AG08396 (cell line): ENCODE measurements around the gene VN1R4.
"Not testable (repeated sequence)": the region's sequence is repeated elsewhere in the genome, so short reads cannot be mapped to it uniquely, and the experiment has no call there.

ENCODE experiments used
- DNase-seq: peaks from one replicate; pipeline ENCODE4 v3.0.0; 2012; ENCODE audit warnings: low spot score, mixed read lengths

The VN1R4 gene, protein sequence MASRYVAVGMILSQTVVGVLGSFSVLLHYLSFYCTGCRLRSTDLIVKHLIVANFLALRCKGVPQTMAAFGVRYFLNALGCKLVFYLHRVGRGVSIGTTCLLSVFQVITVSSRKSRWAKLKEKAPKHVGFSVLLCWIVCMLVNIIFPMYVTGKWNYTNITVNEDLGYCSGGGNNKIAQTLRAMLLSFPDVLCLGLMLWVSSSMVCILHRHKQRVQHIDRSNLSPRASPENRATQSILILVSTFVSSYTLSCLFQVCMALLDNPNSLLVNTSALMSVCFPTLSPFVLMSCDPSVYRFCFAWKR

DNA sequence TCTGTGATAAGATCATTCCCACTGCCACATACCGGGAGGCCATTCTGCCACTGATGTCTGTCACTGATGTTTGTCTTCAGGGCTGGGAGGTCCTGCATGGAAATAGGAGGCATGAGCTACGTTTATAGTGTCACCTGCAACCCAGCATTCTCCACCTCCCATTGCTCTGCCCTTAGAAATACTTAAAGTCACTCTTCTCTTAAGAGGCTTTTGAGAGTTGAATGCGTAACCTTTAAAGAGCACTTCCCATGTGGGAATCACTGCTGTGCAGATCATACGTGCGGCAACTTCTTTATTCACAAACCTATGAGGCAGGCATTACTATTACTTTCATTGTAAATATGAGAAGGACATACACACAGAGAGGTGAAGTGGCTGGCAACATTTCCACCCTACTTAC is at the start of gene VN1R4:
Gene VN1R4, minus strand, starts transcription at position 101 of the 400 bp plus-strand sequence. Its CDS starts 58 bp downstream, at position 43.
- not testable (repeated sequence) for DNase-seq

DNA sequence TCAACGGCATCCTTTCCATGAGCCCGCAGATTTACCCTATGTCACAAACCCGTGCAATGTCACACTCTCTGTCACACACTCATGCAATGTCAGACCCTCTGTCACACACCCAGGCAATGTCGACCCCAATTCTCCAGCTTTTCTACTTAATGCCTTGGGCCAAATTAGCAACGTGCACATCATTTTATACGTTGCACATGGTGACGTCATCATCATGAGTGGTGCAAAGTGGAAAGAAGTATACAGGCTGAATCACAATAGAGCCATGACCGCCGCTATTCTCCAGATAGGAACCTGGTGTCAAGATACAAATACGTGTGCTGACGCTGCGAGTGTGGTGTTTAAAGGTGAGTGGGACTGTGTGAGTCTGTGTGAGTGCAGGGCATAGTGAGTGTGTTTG is 44.4 kb upstream of the VN1R4 start:
- DNase-seq: no peak

DNA sequence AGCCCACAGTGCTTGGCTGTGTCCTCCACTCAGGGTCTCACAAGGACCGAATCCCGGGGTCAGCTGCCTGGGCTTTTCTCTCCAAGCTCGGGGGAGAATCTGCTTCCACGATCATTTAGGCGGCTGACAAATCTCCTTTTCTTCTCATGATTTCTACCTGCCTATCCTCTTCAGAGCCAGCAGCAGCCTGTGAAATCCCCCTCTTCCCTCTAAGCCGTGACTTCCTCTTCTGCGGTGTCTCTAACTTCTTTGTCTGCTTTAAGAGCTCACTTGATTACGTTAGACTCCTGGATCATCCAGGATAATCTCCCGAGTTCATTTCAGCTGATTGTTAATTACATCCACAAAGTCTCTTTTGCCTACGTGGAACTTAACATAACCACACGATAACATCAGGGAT is 43.5 kb upstream of the VN1R4 start:
- no peak for DNase-seq

DNA sequence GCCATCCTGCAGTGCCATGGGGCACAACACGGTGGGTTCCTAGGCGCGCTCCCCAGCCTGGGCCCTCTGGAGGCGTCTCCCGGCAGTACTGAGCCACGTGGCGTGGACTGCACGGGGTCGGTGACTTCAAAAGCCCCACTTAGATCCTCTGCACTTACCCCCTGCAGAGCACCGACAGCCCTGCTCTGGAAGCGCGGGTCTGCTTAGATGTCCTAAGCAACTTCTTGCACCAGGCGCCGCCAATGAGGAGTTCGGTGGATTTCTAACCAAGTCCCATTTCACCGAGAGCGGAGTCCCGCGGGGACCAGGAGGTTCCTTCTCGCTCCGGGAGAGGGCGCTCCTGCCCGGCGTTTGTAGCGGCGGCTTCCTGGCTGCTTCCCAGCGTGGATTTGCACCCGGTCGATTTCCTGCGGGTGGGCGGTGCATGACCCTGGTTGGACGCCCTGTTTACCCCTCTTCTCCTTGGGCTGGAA is 40.9 kb upstream of the VN1R4 start:
- DNase-seq: peak; percentile 43

DNA sequence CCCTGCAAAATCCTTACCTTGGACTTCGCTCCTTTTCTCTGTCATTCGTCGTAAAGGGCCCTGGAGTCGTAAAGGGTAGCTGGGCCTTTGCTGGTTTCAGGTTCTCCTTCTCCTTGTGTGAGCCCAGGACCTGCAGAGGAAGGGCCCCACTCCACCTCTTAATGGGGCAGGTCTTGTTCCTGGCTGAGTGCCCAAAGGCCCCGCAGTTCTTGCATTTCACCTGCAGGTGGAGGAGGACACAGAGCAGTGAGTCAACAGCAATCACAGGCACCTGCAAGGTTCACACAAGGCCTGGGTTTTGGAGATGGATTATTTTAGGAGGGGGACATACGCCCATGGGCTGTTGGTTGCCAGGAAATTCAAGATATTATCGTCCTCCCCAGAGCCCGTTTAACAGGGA is 33.8 kb upstream of the VN1R4 start:
- not testable (repeated sequence) for DNase-seq

DNA sequence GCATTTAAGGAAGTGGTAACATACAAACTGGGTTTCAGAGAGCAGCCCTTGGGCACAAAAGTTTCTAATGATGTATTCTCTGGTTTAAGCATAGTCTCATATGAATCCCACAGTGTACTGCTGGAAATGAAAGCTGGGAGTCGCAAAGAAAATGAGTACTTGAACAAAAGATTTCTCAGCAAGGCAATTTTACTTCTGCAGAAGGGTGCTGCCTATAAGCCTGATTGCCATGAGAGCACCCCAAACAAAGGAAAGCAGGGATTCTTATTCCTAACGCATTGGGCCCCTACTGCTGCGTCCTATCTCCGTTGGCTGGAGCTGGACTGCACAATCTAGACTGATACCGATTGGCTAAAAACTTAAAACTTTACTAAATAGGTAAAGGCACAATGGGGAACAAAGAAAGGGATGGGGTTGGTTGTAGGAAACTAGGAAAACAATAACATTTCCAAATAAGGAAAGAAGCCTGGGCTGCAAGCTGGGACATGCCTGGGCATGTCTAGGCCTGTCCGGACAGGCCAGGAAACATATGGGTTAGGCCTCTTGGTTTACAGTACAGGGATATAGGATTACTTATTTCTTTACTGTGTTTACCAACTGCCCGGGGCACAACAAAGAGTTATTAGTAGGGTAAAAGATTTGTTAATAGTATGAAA is 27.4 kb upstream of the VN1R4 start:
- DNase-seq: no peak

DNA sequence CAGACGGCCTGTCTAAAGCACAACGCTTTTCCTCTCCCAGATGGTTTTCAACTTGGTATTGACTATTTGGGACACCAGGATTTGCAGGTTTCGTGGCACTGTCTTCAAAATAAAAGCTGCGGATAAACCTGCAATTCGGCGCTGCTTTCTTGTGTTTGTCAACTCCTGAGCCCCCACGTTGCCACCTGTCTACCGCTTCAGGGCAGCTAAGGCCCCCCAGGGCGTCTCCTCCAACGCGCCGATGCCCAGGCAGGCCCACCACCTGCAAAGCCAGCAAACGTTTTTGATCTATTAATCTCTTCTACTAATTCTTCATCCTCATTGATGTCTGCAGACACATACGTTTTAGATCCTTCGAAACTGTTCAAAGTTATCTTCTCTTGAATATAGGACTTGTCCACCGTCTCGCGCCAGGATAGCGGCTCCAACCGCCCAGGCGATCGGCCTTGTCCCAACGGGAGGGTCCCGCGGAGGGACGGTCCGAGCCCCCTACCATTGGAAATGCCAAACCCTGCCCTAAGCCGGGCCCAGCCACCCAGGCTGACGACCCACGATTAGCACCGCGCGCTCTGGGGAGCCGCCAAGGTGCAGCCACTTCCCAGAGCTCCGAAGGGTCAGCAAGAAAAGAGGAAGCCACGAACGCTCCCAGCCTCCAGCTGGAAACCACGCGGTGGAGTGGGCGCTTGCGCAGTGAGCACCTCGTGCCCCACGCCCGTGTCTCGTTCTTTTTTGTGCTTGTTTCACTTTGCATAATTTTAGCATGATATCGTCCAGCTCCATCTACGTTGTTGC is 23.4 kb upstream of the VN1R4 start:
- no peak for DNase-seq

DNA sequence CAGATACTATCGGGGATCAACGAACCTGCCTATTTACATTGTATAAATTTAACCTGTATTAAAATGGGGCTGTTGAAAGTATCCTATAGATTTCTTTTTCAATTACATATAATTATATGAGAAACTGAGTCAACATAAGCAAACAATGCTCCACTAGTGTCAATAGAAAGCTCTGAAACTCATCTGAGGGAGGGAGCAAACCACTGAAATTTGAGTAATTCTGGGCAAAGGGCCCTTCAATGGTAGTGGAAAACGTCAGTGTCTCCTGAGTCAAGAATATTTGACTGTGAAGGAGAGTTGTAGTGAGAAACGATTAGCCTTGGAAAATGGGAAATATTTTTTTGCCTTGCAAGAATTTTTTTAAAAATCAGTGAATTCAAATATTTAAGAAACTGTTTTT is 17.6 kb upstream of the VN1R4 start:
- no peak for DNase-seq

DNA sequence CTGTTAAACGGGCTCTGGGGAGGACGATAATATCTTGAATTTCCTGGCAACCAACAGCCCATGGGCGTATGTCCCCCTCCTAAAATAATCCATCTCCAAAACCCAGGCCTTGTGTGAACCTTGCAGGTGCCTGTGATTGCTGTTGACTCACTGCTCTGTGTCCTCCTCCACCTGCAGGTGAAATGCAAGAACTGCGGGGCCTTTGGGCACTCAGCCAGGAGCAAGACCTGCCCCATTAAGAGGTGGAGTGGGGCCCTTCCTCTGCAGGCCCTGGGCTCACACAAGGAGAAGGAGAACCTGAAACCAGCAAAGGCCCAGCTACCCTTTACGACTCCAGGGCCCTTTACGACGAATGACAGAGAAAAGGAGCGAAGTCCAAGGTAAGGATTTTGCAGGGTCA is 14.4 kb upstream of the VN1R4 start:
- DNase-seq: not testable (repeated sequence)

DNA sequence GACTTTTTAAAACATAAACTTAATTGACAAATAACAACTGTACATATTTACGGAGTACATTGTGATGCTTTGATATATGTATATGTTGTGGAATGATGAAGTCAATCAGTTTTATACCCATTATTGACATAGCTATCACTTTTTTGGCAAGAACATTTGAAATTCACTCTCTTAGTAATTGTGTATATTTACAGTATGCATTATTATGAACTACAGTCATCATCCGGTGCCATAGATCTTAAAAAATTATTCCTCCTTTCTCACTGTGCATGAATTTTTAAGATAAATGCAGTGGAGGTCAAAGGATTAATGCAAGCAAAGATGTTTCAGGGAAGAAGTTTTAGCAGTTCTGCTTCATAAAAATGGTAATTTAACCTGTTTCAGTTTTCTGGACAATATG is 8.0 kb upstream of the VN1R4 start:
- no peak for DNase-seq

DNA sequence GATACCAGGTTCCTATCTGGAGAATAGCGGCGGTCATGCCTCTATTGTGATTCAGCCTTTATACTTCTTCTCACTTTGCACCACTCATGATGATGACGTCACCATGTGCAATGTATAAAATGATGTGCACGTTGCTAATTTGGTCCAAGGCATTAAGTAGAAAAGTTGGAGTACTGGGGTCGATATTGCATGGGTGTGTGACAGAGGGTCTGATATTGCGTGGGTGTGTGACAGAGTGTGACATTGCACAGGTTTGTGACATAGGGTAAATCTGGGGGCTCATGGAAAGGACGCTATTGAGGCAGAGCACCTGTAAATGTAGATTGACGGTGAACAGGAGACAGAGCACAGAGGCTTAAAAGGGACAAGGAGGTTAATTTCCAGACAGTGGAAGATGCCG is 4.5 kb upstream of the VN1R4 start:
- DNase-seq: no peak

DNA sequence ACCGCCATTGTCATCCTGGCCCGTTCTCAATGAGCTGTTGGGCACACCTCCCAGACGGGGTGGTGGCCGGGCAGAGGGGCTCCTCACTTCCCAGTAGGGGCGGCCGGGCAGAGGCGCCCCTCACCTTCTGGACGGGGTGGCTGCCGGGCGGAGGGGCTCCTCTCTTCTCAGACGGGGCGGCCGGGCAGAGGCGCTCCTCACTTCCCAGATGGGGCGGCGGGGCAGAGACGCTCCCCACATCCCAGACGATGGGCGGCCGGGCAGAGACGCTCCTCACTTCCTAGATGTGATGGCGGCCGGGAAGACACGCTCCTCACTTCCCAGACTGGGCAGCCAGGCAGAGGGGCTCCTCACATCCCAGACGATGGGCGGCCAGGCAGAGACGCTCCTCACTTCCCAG is 2.3 kb upstream of the VN1R4 start:
- not testable (repeated sequence) for DNase-seq

DNA sequence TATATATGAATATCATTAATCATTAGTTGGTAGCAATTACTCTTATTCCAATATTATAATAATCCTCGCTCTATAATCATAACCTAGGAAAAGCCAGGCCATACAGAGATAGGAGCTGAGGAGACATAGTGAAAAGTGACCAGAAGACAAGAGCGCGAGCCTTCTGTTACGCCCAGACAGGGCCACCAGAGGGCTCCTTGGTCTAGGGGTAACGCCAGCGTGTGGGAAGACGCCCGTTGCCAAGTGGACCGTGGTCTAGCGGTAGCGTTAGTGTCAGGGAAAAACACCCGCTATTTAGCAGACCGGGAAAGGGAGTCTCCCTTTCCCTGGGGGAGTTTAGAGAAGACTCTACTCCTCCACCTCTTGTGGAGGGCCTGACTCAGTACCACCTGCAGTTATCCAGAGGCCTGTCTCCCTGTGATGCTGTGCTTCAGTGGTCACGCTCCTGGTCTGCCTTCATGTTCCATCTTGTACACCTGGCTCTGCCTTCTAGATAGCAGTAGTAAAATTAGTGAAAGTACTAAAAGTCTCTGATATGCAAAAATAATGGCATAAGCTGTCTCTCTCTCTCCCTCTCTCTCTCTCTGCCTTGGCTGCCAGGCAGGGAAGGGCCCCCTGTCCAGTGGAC is 9.7 kb downstream of the VN1R4 start, which contains the start of gene VN1R2:
Gene VN1R2, plus strand, starts transcription at position 578 of the 628 bp plus-strand sequence. CDS start 84 bp downstream, outside the sequence.
- not testable (repeated sequence) for DNase-seq

DNA sequence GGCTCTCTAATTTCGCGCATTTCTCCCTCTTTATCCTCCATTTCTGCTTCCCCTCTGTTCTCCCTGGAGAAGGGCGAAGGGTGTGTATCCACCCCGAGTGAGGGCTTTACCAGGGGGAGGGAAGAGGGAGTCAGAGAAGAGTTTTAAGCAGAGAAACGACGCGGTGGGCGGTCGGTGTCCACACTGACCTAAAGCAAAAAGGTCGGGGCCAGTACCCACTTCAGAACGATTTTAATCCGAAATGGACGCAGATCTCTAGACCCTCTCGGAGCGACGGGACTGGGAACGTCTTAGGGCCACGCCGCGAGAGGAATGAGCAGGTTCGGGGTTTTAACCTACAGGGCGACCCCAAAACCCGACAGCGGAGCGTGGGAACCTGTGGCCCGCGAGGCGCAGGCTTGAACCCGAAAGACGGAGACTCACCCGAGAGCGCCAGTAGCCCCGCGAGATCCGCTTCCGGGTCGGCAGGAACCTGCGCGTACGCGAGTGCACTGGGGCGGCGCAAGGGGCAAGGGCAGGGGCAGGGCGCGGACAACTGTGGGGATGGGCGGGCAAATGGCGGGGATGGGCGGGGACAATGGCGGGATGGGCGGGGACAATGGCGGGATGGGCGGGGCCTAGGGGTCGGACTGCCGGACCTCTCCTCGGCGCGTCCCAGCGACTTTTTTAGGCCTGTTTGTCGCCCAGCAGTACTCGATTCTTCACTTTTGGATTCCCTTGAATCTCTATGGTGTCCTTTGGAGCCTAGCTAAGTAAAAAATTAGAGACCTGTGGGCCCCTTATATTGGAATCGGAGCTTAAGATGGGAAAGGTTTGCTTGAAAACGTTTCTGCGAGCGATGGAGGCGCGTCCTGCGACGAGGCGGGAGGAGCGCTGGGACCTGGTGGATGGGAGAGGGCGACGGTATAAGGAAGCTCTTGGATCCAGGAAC is 12.8 kb downstream of the VN1R4 start, which contains the start of gene ZNF677:
Gene ZNF677, minus strand, starts transcription at position 463 of the 931 bp plus-strand sequence. CDS start 3,323 bp downstream, outside the sequence.
- peak; percentile 95 for DNase-seq

DNA sequence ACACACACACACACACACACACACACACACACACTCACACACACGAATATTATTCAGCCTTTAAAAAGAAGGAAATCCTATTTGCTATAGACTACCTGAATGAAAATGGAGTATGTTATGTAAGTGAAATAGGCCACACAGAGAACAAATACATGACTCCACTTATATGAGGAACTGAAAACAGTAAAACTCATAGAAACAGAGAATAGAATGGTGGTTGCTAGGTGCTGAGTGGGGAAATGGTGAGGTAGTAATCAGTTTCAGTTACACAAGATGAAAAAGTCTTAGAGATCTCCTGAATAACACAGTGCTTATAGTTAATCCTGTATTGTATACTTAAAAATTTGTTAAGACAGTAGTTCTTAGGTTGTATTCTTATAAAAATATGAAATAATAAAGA is 21.0 kb downstream of the VN1R4 start:
- DNase-seq: no peak

DNA sequence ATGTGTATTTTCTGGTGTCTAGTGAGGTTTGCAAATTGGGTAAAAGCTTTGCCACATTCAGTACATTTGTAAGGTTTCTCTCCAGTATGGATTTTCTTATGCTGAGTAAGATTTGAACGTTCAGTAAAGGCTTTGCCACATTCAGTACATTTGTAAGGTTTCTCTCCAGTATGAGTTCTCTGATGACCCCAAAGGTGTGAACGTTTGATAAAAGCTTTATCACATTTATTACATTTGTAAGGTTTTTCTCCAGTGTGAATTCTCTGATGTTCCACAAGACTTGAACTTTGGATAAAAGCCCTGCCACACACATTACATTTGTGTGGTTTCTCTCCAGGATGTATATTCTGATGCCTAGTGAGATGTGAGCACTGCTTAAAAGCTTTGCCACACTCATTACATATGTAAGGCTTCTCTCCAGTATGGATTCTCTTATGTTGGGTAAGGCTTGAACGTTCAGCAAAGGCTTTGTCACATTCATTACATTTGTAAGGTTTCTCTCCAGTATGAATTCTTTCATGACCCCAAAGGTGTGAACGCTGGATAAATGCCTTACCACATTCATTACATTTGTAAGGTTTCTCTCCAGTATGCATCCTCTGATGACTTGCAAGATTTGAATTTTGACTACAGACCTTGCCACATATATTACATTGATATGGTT is 30.3 kb downstream of the VN1R4 start:
- no peak for DNase-seq

DNA sequence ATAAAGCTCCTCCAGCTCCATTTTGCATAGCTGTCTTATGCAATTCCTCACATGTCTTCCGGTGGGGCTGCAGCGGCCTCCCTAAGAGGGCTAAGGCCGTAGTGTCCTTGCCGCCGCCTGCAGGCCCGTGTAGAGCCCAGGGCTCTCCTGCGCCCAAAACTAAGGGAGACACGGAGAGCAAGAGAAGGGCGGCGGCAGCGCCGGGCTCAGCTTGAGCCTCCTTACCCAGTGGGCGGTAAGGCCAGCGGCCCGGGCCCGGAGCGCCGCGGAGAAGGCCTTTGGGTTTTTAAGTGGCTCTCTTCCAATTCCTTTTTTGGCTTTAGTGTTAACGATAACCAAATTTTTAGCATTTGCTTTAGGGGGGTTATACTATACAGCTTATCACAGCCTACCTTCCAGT is 42.9 kb downstream of the VN1R4 start:
- no peak for DNase-seq

DNA sequence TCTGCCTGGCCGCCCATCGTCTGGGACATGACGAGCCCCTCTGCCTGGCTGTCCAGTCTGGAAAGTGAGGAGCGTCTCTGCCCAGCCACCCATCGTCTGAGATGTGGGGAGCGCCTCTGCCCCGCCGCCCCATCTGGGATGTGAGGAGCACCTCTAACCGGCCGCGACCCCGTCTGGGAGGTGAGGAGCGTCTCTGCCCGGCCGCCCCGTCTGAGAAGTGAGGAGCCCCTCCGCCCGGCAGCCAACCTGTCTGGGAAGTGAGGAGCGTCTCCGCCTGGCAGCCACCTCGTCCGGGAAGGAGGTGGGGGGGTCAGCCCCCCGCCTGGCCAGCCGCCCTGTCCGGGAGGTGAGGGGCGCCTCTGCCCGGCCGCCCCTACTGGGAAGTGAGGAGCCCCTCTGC is 44.8 kb downstream of the VN1R4 start:
- DNase-seq: not testable (repeated sequence)
